T-helper 1 cell treated with Interleukin-12 subunit alpha and Interleukin-12 subunit beta and Interleukin-4 antibody, amounts not matched to agents 30 ng/mL and 1 ng/mL, for 36 hours (primary cell): ENCODE data around the gene GAB2. TPM values are rescaled to one million over a fixed set of nuclear protein-coding genes. Genes with fewer than 3 reads are reported as not detected.

Experiments used
- intact Hi-C: fragments of 100-400 bp; cut with micrococcal nuclease; formaldehyde crosslinking; loops from one replicate; pipeline ENCODE4 v1.15.1; 2024
- total RNA-seq: library from RNA; stranded (reverse); gene quantifications from 2 replicates; pipeline ENCODE4 v1.2.3, GENCODE V29; 2022

Gene GAB2
- total RNA-seq, 1 donor from 2014 or later = 50.6 TPM

DNA sequence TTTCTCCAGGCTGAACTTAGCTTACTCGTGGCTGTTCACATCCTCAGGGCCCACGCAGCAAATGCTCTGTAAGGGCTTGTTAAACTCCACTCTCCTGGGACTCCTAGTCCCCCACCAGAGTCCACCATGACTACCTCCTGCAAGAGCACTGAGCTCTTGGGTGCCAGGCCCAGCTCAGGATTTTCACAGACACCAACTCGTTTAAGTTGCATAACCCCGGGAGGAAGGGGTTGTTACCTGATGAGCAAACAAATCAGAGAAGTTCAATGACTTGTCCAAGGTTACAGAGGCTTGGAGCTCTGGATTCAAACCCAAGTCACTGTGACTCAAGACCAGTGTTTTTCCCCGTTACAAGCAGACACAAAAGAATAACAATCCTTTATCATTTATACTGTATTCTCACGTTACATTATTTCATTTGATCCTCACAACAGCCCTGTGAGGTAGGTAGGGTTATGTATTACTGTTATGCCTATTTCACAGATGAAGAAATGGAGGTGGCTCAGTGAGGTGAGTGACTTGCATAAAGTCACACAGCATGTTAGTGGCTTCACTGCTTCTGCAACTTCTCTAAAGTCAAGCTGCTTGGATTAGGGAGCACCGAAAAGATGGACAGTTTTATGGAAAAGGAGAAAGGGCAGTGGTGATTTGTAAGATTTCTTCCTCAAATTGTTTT, 246.6 kb downstream of the GAB2 start:
- intact Hi-C loops = no loop called here

DNA sequence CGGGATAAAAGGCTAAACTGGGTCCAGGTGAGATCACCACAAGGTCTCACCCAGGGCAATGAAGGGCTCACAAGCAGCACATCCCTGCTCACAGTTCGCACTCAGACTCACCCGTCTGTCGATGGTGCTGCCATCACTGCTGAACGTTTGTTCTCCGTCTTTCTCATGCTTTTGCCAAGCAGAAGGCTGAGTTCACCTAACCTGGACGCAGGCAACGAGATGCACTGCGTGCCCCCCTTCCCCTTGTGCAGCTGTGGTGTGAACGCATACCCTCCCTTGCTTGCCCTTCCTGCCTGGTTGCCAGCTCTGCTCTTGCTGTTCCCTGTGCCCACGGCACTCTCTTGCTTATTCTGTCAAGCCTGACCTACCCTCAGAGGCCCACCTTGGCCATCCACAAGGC, 247.2 kb downstream of the GAB2 start:
- intact Hi-C loops = no loop called here

DNA sequence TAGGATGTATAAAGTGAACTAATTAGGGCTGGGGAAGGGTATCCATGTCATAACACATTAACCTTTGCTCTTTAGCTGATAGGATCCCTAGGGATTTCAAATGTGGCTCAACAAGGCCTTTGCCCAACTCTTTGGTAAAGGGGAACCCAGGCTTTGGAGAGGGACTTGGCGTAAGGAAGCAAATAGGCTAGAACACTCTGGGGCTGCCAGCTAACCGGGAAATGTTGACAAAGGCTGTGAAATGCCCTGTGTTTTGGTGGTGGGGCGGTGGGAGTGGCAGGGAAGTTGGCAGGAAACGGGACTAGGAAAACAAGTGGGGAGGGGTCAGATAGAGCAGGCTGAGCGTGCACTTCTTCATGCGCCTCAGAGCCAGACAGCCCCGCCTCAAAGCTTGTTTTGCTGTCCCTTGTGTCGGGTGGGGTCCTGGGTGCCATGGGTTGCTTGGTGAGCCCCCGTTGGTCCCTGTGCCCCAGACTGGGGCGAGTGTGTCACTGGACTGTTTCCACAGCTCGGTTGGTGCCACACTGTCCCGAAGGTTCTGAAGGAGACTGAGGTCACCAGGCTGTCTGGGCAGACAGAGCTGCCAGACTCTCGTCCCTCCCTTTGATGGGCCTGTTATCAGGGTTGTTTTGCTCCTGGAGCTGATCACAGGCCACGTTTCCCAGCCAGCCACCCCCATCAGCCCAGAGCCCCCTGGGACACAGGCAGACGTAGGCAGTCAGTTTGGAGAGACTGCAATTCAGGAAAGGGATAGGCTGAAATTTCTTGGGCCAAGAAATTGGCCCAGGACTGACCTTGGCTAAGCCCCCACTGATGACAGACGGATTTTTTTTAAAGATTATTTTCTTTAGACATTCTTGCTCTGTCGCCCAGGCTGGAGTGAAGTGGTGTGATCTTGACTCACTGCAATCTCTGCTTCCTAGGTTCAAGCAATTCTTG, 248.8 kb downstream of the GAB2 start:
- intact Hi-C loops = no loop called here

DNA sequence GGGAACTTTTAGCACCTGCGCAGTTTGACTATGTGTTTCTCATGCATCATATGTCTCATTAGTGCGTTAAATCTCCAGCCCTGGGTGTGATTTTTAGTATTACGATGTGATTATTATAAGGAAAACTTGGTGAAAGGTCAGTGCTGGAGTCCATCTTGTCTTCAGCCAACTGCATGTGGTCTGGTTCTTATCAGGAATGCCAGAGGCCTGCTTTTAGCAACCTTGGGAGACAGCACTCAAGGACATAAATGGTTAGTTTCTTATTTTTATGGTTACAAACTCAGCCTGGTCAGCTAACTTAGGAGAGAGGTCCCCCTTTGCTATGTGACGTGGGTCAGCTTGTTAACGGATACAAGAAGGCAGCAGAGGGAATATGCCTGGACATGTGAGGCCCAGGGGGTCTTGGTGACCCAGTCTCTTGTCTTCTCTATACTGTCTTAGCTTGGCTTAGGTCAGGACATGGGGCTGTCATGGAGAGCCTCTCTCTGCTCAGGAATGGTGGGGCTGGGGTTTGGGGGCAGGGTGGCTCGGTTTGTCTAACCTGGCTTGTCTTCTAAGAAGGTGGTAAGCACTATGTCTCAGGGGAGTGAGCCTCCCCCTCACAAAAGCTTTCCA, 250.7 kb downstream of the GAB2 start:
- intact Hi-C loops = no loop called here

Other genes with a start within 250 kb of the GAB2 start
- gene KCTD21, start 229.2 kb downstream of the GAB2 start, total RNA-seq = 13.5 and 14.1 TPM in 2 replicates
- gene USP35, start 228.9 kb downstream of the GAB2 start, total RNA-seq = 19.3 and 20.9 TPM in 2 replicates
- gene NARS2, start 157.0 kb upstream of the GAB2 start, total RNA-seq = 15.8 and 16.6 TPM in 2 replicates